OCI-LY7 (cell line): ENCODE measurements around the gene FRRS1. TPM values are rescaled to one million over a fixed set of nuclear protein-coding genes. Genes with fewer than 3 reads are reported as not detected.

Source experiments
- BruUV-seq: library from RNA; stranded (reverse); fragments of 400-500 nt; replicated peaks from 2 replicates; lab custom pipeline; 2021; lab: Mats Ljungman, UMichigan
- CTCF ChIA-PET: fragments of 300-600 bp; sonication (Branson Sonifier 250); formaldehyde crosslinking; loops from one replicate; lab custom pipeline; 2022; ENCODE audit warnings: antibody characterized with exemption; ENCODE audit not compliant: unreplicated experiment; lab: Charles Lee
- POLR2A ChIA-PET: fragments of 300-600 bp; sonication (Branson Sonifier 250); formaldehyde crosslinking; loops from one replicate; lab custom pipeline; 2022; ENCODE audit warnings: antibody characterized with exemption; lab: Charles Lee
- DNase-seq: peaks from one replicate; pipeline ENCODE4 v3.0.0-alpha.2; 2015; ENCODE audit warnings: low spot score
- H2AFZ ChIP-seq: fragments of 200-600 bp; sonication (generic), shearing (Covaris generic); 2 replicates; pipeline ENCODE4 v1.6.1; 2014; ENCODE audit warnings: mild to moderate bottlenecking, antibody characterized with exemption, low read length, moderate library complexity
- H3K27ac ChIP-seq: fragments of 200-600 bp; sonication (generic); 2 replicates; pipeline ENCODE4 v1.5.1; 2014; ENCODE audit warnings: mixed run types, low read depth, mild to moderate bottlenecking, moderate library complexity, low read length, inconsistent platforms; ENCODE audit not compliant: poor library complexity, severe bottlenecking
- H3K36me3 ChIP-seq: fragments of 200-600 bp; sonication (generic); 2 replicates; pipeline ENCODE4 v1.6.1; 2014; ENCODE audit warnings: mild to moderate bottlenecking, antibody characterized with exemption, low read length, moderate library complexity, mixed read lengths; ENCODE audit not compliant: insufficient read depth
- H3K4me1 ChIP-seq: fragments of 200-600 bp; sonication (generic); 2 replicates; pipeline ENCODE4 v1.5.1; 2014; ENCODE audit warnings: mild to moderate bottlenecking, low read length; ENCODE audit not compliant: insufficient read depth, poor library complexity, severe bottlenecking
- H3K4me2 ChIP-seq: fragments of 200-600 bp; sonication (generic); 2 replicates; pipeline ENCODE4 v1.6.1; 2014; ENCODE audit warnings: mild to moderate bottlenecking, low read length
- H3K4me3 ChIP-seq: fragments of 200-600 bp; sonication (generic); 2 replicates; pipeline ENCODE4 v1.5.1; 2014; ENCODE audit warnings: mild to moderate bottlenecking, low read depth, low read length; ENCODE audit not compliant: poor library complexity, severe bottlenecking
- H3K79me2 ChIP-seq: fragments of 200-600 bp; sonication (generic); 2 replicates; pipeline ENCODE4 v1.6.1; 2016; ENCODE audit warnings: low read depth, mild to moderate bottlenecking, low read length, moderate library complexity, mixed read lengths; ENCODE audit not compliant: insufficient read depth
- H3K9me2 ChIP-seq: fragments of 200-600 bp; sonication (generic); 2 replicates; pipeline ENCODE4 v1.6.1; 2016; ENCODE audit warnings: mild to moderate bottlenecking, low read length, mixed read lengths; ENCODE audit not compliant: insufficient read depth
- H3K9me3 ChIP-seq: fragments of 200-600 bp; sonication (generic); 2 replicates; pipeline ENCODE4 v1.6.1; 2014; ENCODE audit warnings: mild to moderate bottlenecking, mixed run types, low read length, mixed read lengths
- H4K20me1 ChIP-seq: fragments of 200-600 bp; sonication (generic); 2 replicates; pipeline ENCODE4 v1.6.1; 2014; ENCODE audit warnings: mild to moderate bottlenecking, antibody characterized with exemption, low read length, moderate library complexity, mixed read lengths; ENCODE audit not compliant: insufficient read depth
- EZH2phosphoT487 ChIP-seq: fragments of 200-600 bp; sonication (generic); IDR thresholded peaks from 2 replicates; pipeline ENCODE4 v1.6.1; 2018; ENCODE audit warnings: low read depth, borderline replicate concordance, mild to moderate bottlenecking, mixed run types, antibody characterized with exemption, low read length, moderate library complexity, mixed read lengths
- intact Hi-C: fragments of 100-400 bp; cut with micrococcal nuclease; formaldehyde crosslinking; loops from one replicate; pipeline ENCODE4 v1.10.0; 2022; ENCODE audit not compliant: unreplicated experiment
- total RNA-seq, 2 experiments: library from RNA; depleted of rRNA in 1 of 2; stranded (reverse); fragments of >200 nt in 1 of 2; shearing (Covaris generic) in 1 of 2; gene quantifications; 2 replicates each; pipeline ENCODE4 v1.2.3, GENCODE V29; 2014 to 2022
- TF ChIP-seq, protein P1 (sequence below): fragments of 200-600 bp; sonication (generic); conservative IDR thresholded peaks from 2 replicates; pipeline ENCODE4 v1.5.1; 2014; ENCODE audit warnings: mild to moderate bottlenecking, antibody characterized with exemption, low read length, moderate library complexity, mixed read lengths

Gene FRRS1
- total RNA-seq, 2 experiments from 2014 or later: 4.5 to 6.5 TPM

GRCh38 chr1:99704356-99704816, 62.0 kb downstream of the FRRS1 start:
- intact Hi-C loops: loop anchor here (10.0 kb wide), 1 partner anchor 210 kb away; no protein-coding TSS in a partner anchor
- CTCF ChIA-PET: no interaction called here
- no peak overlapping the region for H2AFZ ChIP-seq

GRCh38 chr1:99702221-99702620, 64.2 kb downstream of the FRRS1 start:
- BruUV-seq: no TSS peak
- no peak overlapping the region for H2AFZ ChIP-seq
- no peak for DNase-seq
- no peak overlapping the region for H3K4me2 ChIP-seq
- no peaks in the 10 kb centered on the region for H3K9me2 ChIP-seq
- H4K20me1 ChIP-seq: no peaks in the 10 kb centered on the region
- no peaks in the 10 kb centered on the region for H3K9me3 ChIP-seq
- H3K4me1 ChIP-seq: no peaks in the 10 kb centered on the region
- ChIA-PET CTCF (no interaction called here), POLR2A (no interaction called here)
- TF ChIP-seq EZH2phosphoT487: no peak
- TF ChIP-seq, protein P1, sequence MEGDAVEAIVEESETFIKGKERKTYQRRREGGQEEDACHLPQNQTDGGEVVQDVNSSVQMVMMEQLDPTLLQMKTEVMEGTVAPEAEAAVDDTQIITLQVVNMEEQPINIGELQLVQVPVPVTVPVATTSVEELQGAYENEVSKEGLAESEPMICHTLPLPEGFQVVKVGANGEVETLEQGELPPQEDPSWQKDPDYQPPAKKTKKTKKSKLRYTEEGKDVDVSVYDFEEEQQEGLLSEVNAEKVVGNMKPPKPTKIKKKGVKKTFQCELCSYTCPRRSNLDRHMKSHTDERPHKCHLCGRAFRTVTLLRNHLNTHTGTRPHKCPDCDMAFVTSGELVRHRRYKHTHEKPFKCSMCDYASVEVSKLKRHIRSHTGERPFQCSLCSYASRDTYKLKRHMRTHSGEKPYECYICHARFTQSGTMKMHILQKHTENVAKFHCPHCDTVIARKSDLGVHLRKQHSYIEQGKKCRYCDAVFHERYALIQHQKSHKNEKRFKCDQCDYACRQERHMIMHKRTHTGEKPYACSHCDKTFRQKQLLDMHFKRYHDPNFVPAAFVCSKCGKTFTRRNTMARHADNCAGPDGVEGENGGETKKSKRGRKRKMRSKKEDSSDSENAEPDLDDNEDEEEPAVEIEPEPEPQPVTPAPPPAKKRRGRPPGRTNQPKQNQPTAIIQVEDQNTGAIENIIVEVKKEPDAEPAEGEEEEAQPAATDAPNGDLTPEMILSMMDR: no peak
- H3K36me3 ChIP-seq: no peaks in the 10 kb centered on the region
- no peak overlapping the region for H3K27ac ChIP-seq
- no peak overlapping the region for H3K4me3 ChIP-seq
- H3K79me2 ChIP-seq: no peaks in the 10 kb centered on the region
- intact Hi-C loops: loop anchor here (10.0 kb wide), 1 partner anchor 207 kb away; no protein-coding TSS in a partner anchor

More at GRCh38 chr1:99704356-99704816, 62.0 kb downstream of the FRRS1 start:
- POLR2A ChIA-PET: interaction anchor here (0.7 kb wide), 1 partner anchor 806 kb away, joined by 7 read pairs; no protein-coding TSS in a partner anchor
- no TSS peak for BruUV-seq
- TF ChIP-seq, protein P1: no peak
- no peak for TF ChIP-seq EZH2phosphoT487
- no peak for DNase-seq
- H3K4me2 ChIP-seq: no peak overlapping the region
- H4K20me1 ChIP-seq: no peaks in the 10 kb centered on the region
- H3K36me3 ChIP-seq: peaks cover 6% of the 10 kb centered on the region; the same call in 1 of the 2 replicates
- no peaks in the 10 kb centered on the region for H3K4me1 ChIP-seq
- H3K27ac ChIP-seq: no peak overlapping the region
- H3K4me3 ChIP-seq: no peak overlapping the region
- H3K9me3 ChIP-seq: no peaks in the 10 kb centered on the region
- H3K79me2 ChIP-seq: no peaks in the 10 kb centered on the region
- no peaks in the 10 kb centered on the region for H3K9me2 ChIP-seq

GRCh38 chr1:99700020-99700419, 66.4 kb downstream of the FRRS1 start:
- CTCF ChIA-PET: no interaction called here
- intact Hi-C loops: loop anchor here (10.0 kb wide), 1 partner anchor 205 kb away; no protein-coding TSS in a partner anchor

More at GRCh38 chr1:99700020-99700419, 66.4 kb downstream of the FRRS1 start:
- Histone ChIP-seq H3K4me1 (no peaks in the 10 kb centered on the region), H3K9me2 (no peaks in the 10 kb centered on the region), H3K4me2 (no peak overlapping the region), H3K36me3 (no peaks in the 10 kb centered on the region), H2AFZ (no peak overlapping the region), H3K9me3 (no peaks in the 10 kb centered on the region), H4K20me1 (no peaks in the 10 kb centered on the region), H3K27ac (no peak overlapping the region), H3K79me2 (no peaks in the 10 kb centered on the region), H3K4me3 (no peak overlapping the region)
- POLR2A ChIA-PET: no interaction called here
- TF ChIP-seq, protein P1: no peak
- no peak for TF ChIP-seq EZH2phosphoT487
- BruUV-seq: no TSS peak
- no peak for DNase-seq
